Subcutaneous abdominal adipose tissue (tissue), 5 donors: Measurements from ENCODE around the gene SULT4A1.
A peak's percentile ranks its signal among the peaks of the same experiment; 100 is the strongest.

ENCODE experiments used
- H3K27ac ChIP-seq: one replicate; pipeline ENCODE4 v1.7.0; 2013; ENCODE audit warnings: low read depth, mild to moderate bottlenecking, inconsistent platforms, low read length, moderate library complexity
- H3K27me3 ChIP-seq, 5 donors: one replicate each; pipeline ENCODE4 v1.7.0; 2013; ENCODE audit warnings: low read length in 5 of 5, inconsistent platforms in 1 of 5; ENCODE audit not compliant: control insufficient read depth in 5 of 5, insufficient read depth in 4 of 5
- H3K36me3 ChIP-seq, 5 donors: one replicate each; pipeline ENCODE4 v1.7.0; 2013; ENCODE audit warnings: low read length in 5 of 5; ENCODE audit not compliant: control insufficient read depth in 5 of 5, insufficient read depth in 5 of 5
- H3K4me1 ChIP-seq, 5 donors: one replicate each; pipeline ENCODE4 v1.7.0; 2013; ENCODE audit warnings: low read length in 5 of 5, mild to moderate bottlenecking in 3 of 5, moderate library complexity in 1 of 5; ENCODE audit not compliant: control insufficient read depth in 5 of 5, insufficient read depth in 5 of 5
- H3K4me3 ChIP-seq, 5 donors: one replicate each; pipeline ENCODE4 v1.7.0; 2013; ENCODE audit warnings: low read length in 5 of 5, low read depth in 1 of 5
- H3K9ac ChIP-seq, 5 donors: one replicate each; pipeline ENCODE4 v1.7.0; 2013; ENCODE audit warnings: low read length in 5 of 5, mild to moderate bottlenecking in 4 of 5, moderate library complexity in 3 of 5
- H3K9me3 ChIP-seq, 5 donors: one replicate each; pipeline ENCODE4 v1.7.0; 2013; ENCODE audit warnings: low read length in 5 of 5; ENCODE audit not compliant: control insufficient read depth in 5 of 5
- donor health status: healthy.
- donor health status: healthy.
- donor health status: healthy.
- donor health status: healthy.
- donor health status: healthy.

Gene SULT4A1

GRCh38 chr22:43831561-43832392 lies 30.5 kb downstream of the SULT4A1 start:
- H3K9ac ChIP-seq, result no peak overlapping the region
- H3K4me1 ChIP-seq, result peaks cover 13 to 34% (median 25%) of the 10 kb centered on the region in 5 donors
- peaks cover 0 to 11% (median 7%) of the 10 kb centered on the region in 5 donors for H3K27me3 ChIP-seq
- H3K27ac ChIP-seq, result no peak overlapping the region
- H3K9me3 ChIP-seq, result peaks cover 0 to 2% (median 0%) of the 10 kb centered on the region in 5 donors
- H3K36me3 ChIP-seq, result no peaks in the 10 kb centered on the region
- no peak overlapping the region for H3K4me3 ChIP-seq

- Histone ChIP-seq H3K36me3 (no peaks in the 10 kb centered on the region), H3K9me3 (peaks cover 0 to 2% (median 0%) of the 10 kb centered on the region in 5 donors), H3K9ac (no peak overlapping the region), H3K4me1 (peaks cover 13 to 34% (median 25%) of the 10 kb centered on the region in 5 donors), H3K27ac (peak overlapping the region; percentile 77), H3K4me3 (no peak overlapping the region), H3K27me3 (peaks cover 0 to 11% (median 7%) of the 10 kb centered on the region in 5 donors)
Measured at GRCh38 chr22:43830931-43831560, 31.3 kb downstream of the SULT4A1 start.

- Histone ChIP-seq H3K36me3 (no peaks in the 10 kb centered on the region), H3K27me3 (peaks cover 0 to 8% (median 6%) of the 10 kb centered on the region in 5 donors), H3K9ac (peak overlapping the region in 1 of 5 donors; percentile 38), H3K9me3 (peaks cover 0 to 2% (median 0%) of the 10 kb centered on the region in 5 donors), H3K4me1 (peaks cover 13 to 34% (median 25%) of the 10 kb centered on the region in 5 donors), H3K4me3 (peak overlapping the region in 2 of 5 donors; percentile 8 to 40), H3K27ac (peak overlapping the region; percentile 77)
Measured at GRCh38 chr22:43829904-43830851, 32.1 kb downstream of the SULT4A1 start.

DNA sequence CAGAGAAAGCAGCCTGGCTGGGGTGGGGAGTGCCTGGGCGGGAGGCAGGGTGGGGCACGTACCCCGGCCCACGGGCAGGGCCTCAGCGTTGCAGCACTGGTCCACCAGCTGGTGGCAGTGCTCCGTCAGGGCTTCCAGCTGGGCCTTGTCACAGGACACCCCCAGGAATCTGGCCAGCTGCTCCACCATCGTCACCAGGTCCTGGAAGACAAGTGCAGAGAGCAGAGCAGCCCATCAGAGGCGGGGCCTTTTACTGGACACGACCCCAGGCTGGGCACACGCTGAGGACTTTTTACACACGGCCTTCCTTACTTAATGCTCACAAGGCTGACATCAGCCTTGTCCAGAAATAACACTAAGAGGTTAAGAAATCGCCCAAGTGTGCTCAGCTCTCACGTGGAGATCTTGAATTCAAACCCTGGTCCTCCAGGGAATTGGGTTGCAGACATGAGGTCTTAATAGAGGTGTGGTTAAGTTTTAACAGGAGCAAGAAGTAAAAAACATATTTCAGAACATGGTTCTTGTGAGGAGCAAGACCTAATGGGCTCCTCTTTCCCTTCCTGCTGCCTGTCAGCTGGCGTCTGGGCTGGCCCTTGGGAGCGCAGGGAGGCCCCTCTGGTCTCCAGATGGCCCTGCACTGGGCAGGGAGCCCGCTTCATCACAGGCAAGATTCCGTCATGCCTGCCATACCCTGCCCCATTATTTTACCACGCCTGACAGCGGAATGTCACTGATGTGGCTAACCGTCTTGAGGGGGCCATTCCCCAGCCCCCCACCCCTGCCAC lies 33.1 kb downstream of the SULT4A1 start:
- peak overlapping the region; percentile 77 for H3K27ac ChIP-seq
- H3K9me3 ChIP-seq, result peaks cover 0 to 2% (median 0%) of the 10 kb centered on the region in 5 donors
- H3K4me3 ChIP-seq, result peak overlapping the region in 1 of 5 donors; percentile 9
- peak overlapping the region in 1 of 5 donors; percentile 38 for H3K9ac ChIP-seq
- H3K36me3 ChIP-seq, result no peaks in the 10 kb centered on the region
- peaks cover 13 to 34% (median 25%) of the 10 kb centered on the region in 5 donors for H3K4me1 ChIP-seq
- peaks cover 2 to 18% (median 10%) of the 10 kb centered on the region in 5 donors for H3K27me3 ChIP-seq

- H3K4me3 ChIP-seq, result peak overlapping the region in 1 of 5 donors; percentile 9
- peaks cover 0 to 1% (median 0%) of the 10 kb centered on the region in 5 donors for H3K9me3 ChIP-seq
- no peaks in the 10 kb centered on the region for H3K36me3 ChIP-seq
- peaks cover 10 to 31% (median 22%) of the 10 kb centered on the region in 5 donors for H3K4me1 ChIP-seq
- H3K27me3 ChIP-seq, result peaks cover 4 to 20% (median 12%) of the 10 kb centered on the region in 5 donors
- H3K27ac ChIP-seq, result no peak overlapping the region
- peak overlapping the region in 1 of 5 donors; percentile 12 for H3K9ac ChIP-seq
Measured at GRCh38 chr22:43828725-43828997, 33.7 kb downstream of the SULT4A1 start.

GRCh38 chr22:43827926-43828724 lies 34.2 kb downstream of the SULT4A1 start:
- peak overlapping the region in 1 of 5 donors; percentile 12 for H3K9ac ChIP-seq
- peaks cover 10 to 28% (median 20%) of the 10 kb centered on the region in 5 donors for H3K4me1 ChIP-seq
- no peak overlapping the region for H3K4me3 ChIP-seq
- H3K9me3 ChIP-seq, result no peaks in the 10 kb centered on the region
- H3K27me3 ChIP-seq, result peaks cover 10 to 26% (median 15%) of the 10 kb centered on the region in 5 donors
- no peak overlapping the region for H3K27ac ChIP-seq
- H3K36me3 ChIP-seq, result no peaks in the 10 kb centered on the region

- Histone ChIP-seq H3K27me3 (peaks cover 16 to 28% (median 24%) of the 10 kb centered on the region in 5 donors), H3K9ac (no peak overlapping the region), H3K27ac (no peak overlapping the region), H3K9me3 (no peaks in the 10 kb centered on the region), H3K36me3 (no peaks in the 10 kb centered on the region), H3K4me3 (no peak overlapping the region), H3K4me1 (peaks cover 10 to 23% (median 20%) of the 10 kb centered on the region in 5 donors)
Measured at GRCh38 chr22:43827003-43827735, 35.1 kb downstream of the SULT4A1 start.

DNA sequence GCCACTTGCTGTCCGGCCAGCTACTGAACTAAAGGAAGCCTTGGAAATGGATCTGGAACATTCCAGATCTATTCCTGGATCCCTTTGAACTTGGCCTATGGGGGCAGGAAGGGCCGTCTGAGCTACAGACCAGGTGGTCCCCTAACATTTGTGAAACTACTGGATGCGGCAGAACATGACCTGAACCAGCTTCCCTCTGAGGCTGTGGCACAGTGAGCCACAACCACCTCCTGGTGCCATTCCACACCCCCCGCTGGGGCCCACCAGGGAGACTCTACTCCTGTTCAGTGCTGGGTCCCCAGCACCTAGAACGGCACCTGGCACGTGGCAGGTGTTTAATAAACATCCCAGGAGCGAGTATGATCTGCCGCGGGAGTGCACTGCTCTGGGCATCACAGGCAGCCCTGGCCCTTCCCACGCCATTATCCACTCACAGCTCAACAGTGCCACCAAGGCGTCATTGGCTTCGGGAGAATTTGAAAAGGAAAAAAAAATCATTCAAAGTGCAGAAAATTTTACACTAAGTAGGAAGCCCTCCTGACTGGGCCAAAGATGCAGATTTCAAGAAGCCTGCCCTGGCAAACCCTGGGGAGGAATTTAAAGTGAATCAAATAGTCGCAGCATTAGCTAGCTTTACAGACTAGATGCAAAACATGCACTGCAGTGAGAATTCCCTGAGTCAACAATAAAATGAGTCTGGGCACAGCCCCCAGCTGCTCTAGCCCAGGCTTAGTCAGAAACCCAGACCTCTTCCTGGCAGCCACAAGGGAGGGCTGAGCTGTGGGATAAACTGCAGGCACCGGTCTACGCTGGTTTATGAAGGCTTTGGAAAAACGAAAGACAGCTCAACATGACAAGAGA lies 35.9 kb downstream of the SULT4A1 start:
- H3K27ac ChIP-seq, result no peak overlapping the region
- no peaks in the 10 kb centered on the region for H3K36me3 ChIP-seq
- H3K4me3 ChIP-seq, result no peak overlapping the region
- H3K4me1 ChIP-seq, result peaks cover 10 to 23% (median 20%) of the 10 kb centered on the region in 5 donors
- no peaks in the 10 kb centered on the region for H3K9me3 ChIP-seq
- H3K9ac ChIP-seq, result no peak overlapping the region
- H3K27me3 ChIP-seq, result peaks cover 19 to 36% (median 32%) of the 10 kb centered on the region in 5 donors
